Esophagus squamous epithelium (tissue), 4 donors: Measurements from ENCODE around the gene NLGN3.

ENCODE experiments used
- POLR2A ChIP-seq, 4 donors: fragments of 450-650 bp; IDR thresholded peaks; one replicate each; pipeline ENCODE4 v1.6.1; 2017; ENCODE audit warnings: antibody characterized with exemption in 4 of 4, mild to moderate bottlenecking in 4 of 4, moderate library complexity in 3 of 4
- TF ChIP-seq, protein P1 (sequence below), 6 experiments: fragments of 450-650 bp in 4 of 6; fragments of 200-600 bp in 2 of 6; sonication (generic) in 2 of 6; IDR thresholded peaks; one replicate each; pipeline ENCODE4 v1.5.1; 2016 to 2019; ENCODE audit warnings: antibody characterized with exemption in 6 of 6, mild to moderate bottlenecking in 4 of 6, moderate library complexity in 4 of 6

DNA sequence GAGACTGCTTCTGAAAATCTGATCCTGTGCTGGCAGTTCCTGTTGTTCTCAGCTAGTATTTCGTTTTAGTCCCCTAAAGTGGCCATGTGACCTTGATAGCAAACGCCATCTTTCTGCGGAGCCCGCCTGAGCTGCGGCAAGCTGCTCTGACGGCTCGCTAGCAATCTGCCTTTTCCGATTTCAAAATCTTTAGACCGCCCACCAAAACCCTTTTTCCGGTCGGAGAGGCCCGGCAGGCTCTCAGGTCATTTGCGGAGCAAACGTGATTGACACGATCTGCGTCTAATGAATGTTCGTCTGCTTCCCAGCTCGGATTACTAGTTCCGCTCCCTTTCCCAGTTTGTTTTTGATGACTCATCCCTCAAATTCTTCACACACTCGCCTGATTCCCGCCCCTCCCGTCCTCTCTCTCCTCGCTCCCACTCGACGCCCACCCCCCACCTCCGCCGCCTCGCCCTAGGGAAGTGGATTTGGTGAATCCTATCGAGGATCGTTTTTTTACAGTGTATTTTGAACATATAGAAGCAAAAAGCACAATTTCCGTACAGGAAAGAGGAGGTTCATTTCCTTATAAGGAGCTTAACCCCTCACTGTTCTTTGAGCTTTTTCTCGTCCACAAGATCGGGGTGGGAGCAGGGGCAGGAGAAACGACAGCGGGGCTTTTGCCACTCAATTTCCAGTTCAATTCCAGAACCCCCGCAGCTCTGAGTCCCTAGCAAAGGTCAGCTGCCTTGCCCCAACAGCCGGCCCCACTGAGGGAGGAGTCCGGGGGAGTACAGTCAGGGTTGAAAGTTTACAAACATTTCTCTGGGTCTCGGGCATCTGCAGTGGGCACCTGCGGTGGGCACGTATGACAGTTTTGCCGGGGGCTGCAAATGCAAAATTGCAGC, 37.5 kb downstream of the NLGN3 start:
- TF ChIP-seq, protein P1, sequence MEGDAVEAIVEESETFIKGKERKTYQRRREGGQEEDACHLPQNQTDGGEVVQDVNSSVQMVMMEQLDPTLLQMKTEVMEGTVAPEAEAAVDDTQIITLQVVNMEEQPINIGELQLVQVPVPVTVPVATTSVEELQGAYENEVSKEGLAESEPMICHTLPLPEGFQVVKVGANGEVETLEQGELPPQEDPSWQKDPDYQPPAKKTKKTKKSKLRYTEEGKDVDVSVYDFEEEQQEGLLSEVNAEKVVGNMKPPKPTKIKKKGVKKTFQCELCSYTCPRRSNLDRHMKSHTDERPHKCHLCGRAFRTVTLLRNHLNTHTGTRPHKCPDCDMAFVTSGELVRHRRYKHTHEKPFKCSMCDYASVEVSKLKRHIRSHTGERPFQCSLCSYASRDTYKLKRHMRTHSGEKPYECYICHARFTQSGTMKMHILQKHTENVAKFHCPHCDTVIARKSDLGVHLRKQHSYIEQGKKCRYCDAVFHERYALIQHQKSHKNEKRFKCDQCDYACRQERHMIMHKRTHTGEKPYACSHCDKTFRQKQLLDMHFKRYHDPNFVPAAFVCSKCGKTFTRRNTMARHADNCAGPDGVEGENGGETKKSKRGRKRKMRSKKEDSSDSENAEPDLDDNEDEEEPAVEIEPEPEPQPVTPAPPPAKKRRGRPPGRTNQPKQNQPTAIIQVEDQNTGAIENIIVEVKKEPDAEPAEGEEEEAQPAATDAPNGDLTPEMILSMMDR (IDR thresholded peaks at IDR 0.05): no peak
- TF ChIP-seq POLR2A (IDR thresholded peaks at IDR 0.05): peak in 3 of 4 donors; percentile 53 to 79 (median 63)
